BLaER1 (cell line): Measurements from ENCODE around the gene C3orf80.
A peak's percentile ranks its signal among the peaks of the same experiment; 100 is the strongest.
"Not testable (repeated sequence)": the region's sequence is repeated elsewhere in the genome, so short reads cannot be mapped to it uniquely, and the experiment has no call there.

Source experiments
- H3K27ac ChIP-seq: shearing (Covaris generic); formaldehyde crosslinking; 2 replicates; pipeline ENCODE4 v1.8.1; 2022
- H3K27me3 ChIP-seq: shearing (Covaris generic); formaldehyde crosslinking; 2 replicates; pipeline ENCODE4 v1.8.1; 2022
- H3K36me3 ChIP-seq: shearing (Covaris generic); formaldehyde crosslinking; 2 replicates; pipeline ENCODE4 v1.8.1; 2022
- H3K4me1 ChIP-seq: shearing (Covaris generic); formaldehyde crosslinking; 2 replicates; pipeline ENCODE4 v1.8.1; 2022
- H3K4me2 ChIP-seq: shearing (Covaris generic); formaldehyde crosslinking; 2 replicates; pipeline ENCODE4 v1.8.1; 2022
- H3K4me3 ChIP-seq: shearing (Covaris generic); formaldehyde crosslinking; 2 replicates; pipeline ENCODE4 v1.8.1; 2022
- H3K9ac ChIP-seq: shearing (Covaris generic); formaldehyde crosslinking; 2 replicates; pipeline ENCODE4 v1.8.1; 2022
- H3K9me3 ChIP-seq: shearing (Covaris generic); formaldehyde crosslinking; 2 replicates; pipeline ENCODE4 v1.8.1; 2022
- H4K20me1 ChIP-seq: shearing (Covaris generic); formaldehyde crosslinking; 2 replicates; pipeline ENCODE4 v1.8.1; 2022
- Cebpa-rat ChIP-seq: shearing (Covaris generic); IDR thresholded peaks from 2 replicates; pipeline ENCODE4 v1.8.1; 2022

Gene C3orf80

DNA sequence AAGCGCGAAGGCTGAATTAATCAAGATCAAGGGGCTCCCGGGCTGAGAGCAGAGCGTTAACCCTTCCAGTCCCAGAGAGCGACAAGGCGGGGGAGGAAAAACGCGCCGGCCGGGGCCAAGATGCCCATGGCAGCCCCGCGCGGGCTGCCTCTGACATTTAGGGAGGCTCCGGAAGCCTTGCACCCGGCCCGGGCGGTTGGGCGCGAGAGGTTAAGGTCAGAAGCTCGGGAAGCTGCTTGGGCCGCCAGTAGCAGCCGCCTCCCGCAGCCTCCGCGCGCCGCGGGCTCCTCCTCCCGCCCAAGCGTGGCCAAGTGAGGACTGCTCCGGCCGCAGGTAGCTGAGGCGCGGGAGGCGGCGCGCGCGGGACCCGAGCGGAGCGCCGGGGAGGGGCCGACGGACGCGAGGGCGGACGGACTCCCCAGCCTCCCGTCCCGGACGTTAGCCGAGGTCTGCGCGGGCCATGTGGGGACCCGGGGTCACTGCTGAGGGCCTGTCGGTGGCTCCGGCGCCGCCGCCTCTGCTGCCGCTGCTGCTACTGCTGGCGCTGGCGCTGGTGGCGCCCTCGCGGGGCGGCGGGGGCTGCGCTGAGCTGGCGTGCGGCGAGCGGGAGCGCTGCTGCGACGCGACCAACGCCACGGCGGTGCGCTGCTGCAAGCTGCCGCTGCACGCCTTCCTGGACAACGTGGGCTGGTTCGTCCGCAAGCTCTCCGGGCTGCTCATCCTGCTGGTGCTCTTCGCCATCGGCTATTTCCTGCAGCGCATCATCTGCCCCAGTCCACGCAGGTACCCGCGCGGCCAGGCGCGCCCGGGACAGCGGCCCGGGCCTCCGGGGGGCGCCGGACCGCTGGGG is at the start of gene C3orf80:
Gene C3orf80 (plus strand): TSS at position 247 of the 850 bp plus-strand sequence. CDS start 214 bp downstream, at position 461.
- Histone ChIP-seq H3K9ac (no peak within 1 kb of the TSS), H3K36me3 (no peaks in the 10 kb centered on the region), H3K9me3 (no peaks in the 10 kb centered on the region), H4K20me1 (no peaks in the 10 kb centered on the region), H3K4me2 (peak within 1 kb of the TSS; percentile 97), H3K27me3 (peaks cover 41% of the 10 kb centered on the region), H3K4me3 (peak within 1 kb of the TSS; percentile 74), H3K4me1 (peaks cover 12% of the 10 kb centered on the region), H3K27ac (no peak within 1 kb of the TSS)
- no peak for TF ChIP-seq Cebpa-rat

DNA sequence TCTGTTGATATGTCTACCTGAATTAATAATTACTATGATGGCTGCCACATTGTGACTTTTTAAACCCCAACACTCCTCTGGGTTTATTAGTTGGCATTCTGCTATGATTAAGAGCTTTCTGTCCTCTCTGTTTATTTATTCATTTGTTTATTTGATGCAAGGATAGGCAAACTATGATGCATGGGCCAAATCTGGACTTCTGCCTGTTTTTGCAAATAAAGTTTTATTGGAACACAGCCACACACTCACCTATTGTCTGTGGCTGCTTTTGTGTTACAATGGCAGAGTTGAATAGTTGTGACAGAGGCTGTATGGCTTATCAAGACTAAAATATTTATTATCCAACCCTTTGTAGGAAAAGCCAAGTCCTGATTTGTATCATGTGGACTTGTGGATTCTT is 48.3 kb upstream of the C3orf80 start:
- no peaks in the 10 kb centered on the region for H3K4me1 ChIP-seq
- no peak for TF ChIP-seq Cebpa-rat
- H4K20me1 ChIP-seq, result no peaks in the 10 kb centered on the region
- H3K27ac ChIP-seq, result no peak overlapping the region
- H3K9ac ChIP-seq, result no peak overlapping the region
- H3K36me3 ChIP-seq, result no peaks in the 10 kb centered on the region
- no peak overlapping the region for H3K4me3 ChIP-seq
- peaks cover 13% of the 10 kb centered on the region for H3K9me3 ChIP-seq
- H3K4me2 ChIP-seq, result no peak overlapping the region
- no peaks in the 10 kb centered on the region for H3K27me3 ChIP-seq

DNA sequence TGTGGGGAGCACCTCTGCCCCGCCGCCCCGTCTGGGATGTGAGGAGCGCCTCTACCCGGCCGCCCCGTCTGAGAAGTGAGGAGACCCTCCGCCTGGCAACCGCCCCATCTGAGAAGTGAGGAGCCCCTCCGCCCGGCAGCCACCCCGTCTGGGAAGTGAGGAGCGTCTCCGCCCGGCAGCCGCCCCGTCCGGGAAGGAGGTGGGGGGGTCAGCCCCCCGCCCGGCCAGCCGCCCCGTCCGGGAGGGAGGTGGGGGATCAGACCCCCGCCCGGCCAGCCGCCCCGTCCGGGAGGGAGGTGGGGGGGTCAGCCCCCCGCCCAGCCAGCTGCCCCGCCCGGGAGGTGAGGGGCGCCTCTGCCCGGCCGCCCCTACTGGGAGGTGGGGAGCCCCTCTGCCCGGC is 46.6 kb upstream of the C3orf80 start:
- not testable (repeated sequence) for H3K27me3 ChIP-seq, H3K4me2 ChIP-seq, H3K9ac ChIP-seq, H3K4me1 ChIP-seq, H4K20me1 ChIP-seq, H3K4me3 ChIP-seq, H3K27ac ChIP-seq, H3K36me3 ChIP-seq
- H3K9me3 ChIP-seq, result peaks cover 13% of the 10 kb centered on the region

- not testable (repeated sequence) for H4K20me1 ChIP-seq, H3K4me3 ChIP-seq, H3K36me3 ChIP-seq, H3K4me1 ChIP-seq, H3K27me3 ChIP-seq, H3K27ac ChIP-seq, H3K9ac ChIP-seq, H3K4me2 ChIP-seq
- peaks cover 13% of the 10 kb centered on the region for H3K9me3 ChIP-seq
These were observed 45.8 kb upstream of the C3orf80 start for GRCh38 chr3:160179403-160179802.

DNA sequence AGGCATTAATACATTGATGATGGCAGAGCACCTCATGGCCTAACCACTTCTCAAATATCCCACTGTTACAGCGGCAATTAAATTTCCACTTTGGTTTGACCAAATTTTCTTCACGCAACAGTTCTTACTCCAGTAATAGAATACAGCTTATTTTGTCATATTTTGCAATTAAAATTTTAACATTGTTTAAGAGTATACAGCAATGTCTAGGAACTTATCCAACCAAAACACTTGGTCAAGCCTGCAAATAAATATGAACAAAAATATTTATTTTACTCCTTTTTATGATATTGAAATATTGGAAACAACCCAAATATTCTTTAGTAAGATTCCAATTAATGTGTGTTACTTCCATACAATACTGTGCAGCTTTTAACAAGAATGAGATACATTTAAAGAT is 45.3 kb upstream of the C3orf80 start:
- no peak for TF ChIP-seq Cebpa-rat
- Histone ChIP-seq H3K4me1 (no peaks in the 10 kb centered on the region), H3K36me3 (no peaks in the 10 kb centered on the region), H3K9me3 (peaks cover 13% of the 10 kb centered on the region), H3K27me3 (no peaks in the 10 kb centered on the region), H3K4me2 (no peak overlapping the region), H3K4me3 (no peak overlapping the region), H3K27ac (no peak overlapping the region), H3K9ac (no peak overlapping the region), H4K20me1 (no peaks in the 10 kb centered on the region)

- Histone ChIP-seq H3K36me3 (no peaks in the 10 kb centered on the region), H3K9ac (no peak overlapping the region), H3K27ac (no peak overlapping the region), H4K20me1 (no peaks in the 10 kb centered on the region), H3K4me3 (no peak overlapping the region), H3K27me3 (no peaks in the 10 kb centered on the region), H3K4me2 (no peak overlapping the region), H3K4me1 (no peaks in the 10 kb centered on the region), H3K9me3 (peaks cover 13% of the 10 kb centered on the region)
- no peak for TF ChIP-seq Cebpa-rat
These were observed 44.5 kb upstream of the C3orf80 start for GRCh38 chr3:160180581-160181216.

DNA sequence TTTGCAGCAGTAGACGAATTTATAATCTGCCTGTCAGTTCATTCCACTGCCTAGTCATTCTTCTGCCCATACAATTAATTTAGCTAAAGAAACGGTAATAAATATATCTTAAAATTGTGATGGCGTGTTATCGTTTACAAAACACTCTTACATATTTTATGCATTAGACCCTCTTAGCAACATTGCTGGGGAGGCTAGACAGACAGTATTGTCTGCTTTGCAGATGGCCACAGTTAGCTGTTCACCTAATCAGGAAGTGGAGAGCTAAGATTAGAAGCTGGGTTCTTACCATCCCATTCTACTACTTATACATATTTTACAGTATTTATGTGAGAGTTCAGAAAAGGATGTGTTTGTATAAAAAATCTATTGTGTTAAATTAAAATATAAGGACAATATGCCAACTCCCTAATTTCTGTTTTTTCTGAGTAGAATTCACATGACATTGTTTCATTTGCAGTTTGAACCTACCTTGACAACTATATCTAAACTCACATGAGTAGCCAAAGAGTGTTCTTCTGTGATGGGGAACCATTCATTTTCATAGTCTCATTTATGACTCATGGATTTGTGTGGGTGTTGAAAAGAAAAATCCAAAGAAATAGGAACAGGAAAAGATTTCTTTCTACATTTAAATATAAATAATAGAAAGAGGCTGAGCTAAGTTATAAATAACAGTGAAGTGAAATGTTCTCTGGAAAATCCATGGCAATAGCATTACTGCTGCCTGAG is 41.7 kb upstream of the C3orf80 start:
- Histone ChIP-seq H3K27ac (no peak overlapping the region), H3K36me3 (no peaks in the 10 kb centered on the region), H4K20me1 (no peaks in the 10 kb centered on the region), H3K4me1 (no peaks in the 10 kb centered on the region), H3K4me2 (no peak overlapping the region), H3K4me3 (no peak overlapping the region), H3K27me3 (no peaks in the 10 kb centered on the region), H3K9me3 (peaks cover 5% of the 10 kb centered on the region), H3K9ac (no peak overlapping the region)
- no peak for TF ChIP-seq Cebpa-rat

DNA sequence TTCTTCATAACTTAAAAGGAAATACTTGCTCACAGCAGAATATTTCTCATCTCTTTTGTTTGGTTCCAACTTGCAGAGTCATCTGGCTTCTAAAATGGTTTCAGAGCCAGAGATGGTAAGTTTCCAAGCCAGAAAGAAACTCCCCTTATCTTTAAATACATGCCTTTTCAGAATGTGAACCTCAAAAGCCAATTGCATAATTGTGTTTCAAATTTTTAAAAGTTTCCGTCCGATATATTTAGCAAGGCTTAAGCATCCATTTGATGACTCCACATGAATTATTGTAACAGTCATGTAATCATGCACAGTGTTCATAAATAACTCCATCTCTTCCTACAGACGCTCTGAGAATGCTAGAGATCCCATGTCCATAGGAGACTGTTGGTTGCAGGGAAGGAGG is 40.6 kb upstream of the C3orf80 start:
- H3K9me3 ChIP-seq, result peaks cover 5% of the 10 kb centered on the region
- H4K20me1 ChIP-seq, result no peaks in the 10 kb centered on the region
- H3K4me2 ChIP-seq, result no peak overlapping the region
- no peaks in the 10 kb centered on the region for H3K27me3 ChIP-seq
- H3K9ac ChIP-seq, result no peak overlapping the region
- H3K27ac ChIP-seq, result no peak overlapping the region
- no peak for TF ChIP-seq Cebpa-rat
- no peaks in the 10 kb centered on the region for H3K4me1 ChIP-seq
- no peaks in the 10 kb centered on the region for H3K36me3 ChIP-seq
- no peak overlapping the region for H3K4me3 ChIP-seq

DNA sequence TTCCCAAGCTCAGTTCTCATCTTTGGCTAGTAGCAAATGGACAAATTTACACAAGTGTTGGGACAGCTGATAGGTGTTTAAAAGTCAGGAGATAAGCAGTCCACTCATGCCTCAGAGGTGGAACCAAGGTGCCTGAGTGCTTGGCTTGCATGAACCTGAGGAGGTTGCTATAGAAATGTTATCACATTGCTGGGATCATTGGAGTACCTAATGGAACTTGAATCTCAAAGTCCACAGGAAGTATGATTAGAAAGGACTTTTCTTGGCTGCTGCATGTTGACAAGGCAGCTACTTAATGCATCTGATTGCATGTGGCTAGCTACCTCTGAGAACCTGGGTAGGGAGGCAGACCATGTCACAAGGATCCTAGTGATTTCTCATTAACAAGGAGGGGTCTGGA is 39.5 kb upstream of the C3orf80 start:
- no peaks in the 10 kb centered on the region for H3K27me3 ChIP-seq
- H3K36me3 ChIP-seq, result no peaks in the 10 kb centered on the region
- no peaks in the 10 kb centered on the region for H4K20me1 ChIP-seq
- H3K9ac ChIP-seq, result no peak overlapping the region
- no peak overlapping the region for H3K4me2 ChIP-seq
- H3K27ac ChIP-seq, result no peak overlapping the region
- H3K9me3 ChIP-seq, result peaks cover 5% of the 10 kb centered on the region
- no peaks in the 10 kb centered on the region for H3K4me1 ChIP-seq
- H3K4me3 ChIP-seq, result no peak overlapping the region
- no peak for TF ChIP-seq Cebpa-rat

DNA sequence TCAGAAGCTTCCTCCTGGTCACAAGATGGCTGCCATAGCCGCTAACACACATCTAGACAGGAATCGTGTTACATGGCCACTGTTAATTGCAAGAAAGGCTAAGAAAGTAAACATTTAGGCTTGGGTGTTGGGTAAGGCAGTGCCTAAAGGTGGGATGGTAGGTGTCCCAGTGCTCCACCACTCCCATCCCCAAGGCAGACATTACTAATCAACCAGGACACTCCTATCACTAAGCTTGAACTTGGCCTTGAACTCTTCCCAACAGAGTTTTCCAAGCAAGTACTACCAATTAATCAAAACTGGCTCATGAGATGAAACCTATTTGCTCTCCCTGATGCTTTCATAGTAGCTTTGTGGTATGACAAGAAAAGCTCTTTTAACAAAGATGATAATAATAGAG is 37.9 kb upstream of the C3orf80 start:
- peaks cover 5% of the 10 kb centered on the region for H3K9me3 ChIP-seq
- H3K9ac ChIP-seq, result no peak overlapping the region
- H3K4me2 ChIP-seq, result no peak overlapping the region
- no peaks in the 10 kb centered on the region for H3K36me3 ChIP-seq
- no peaks in the 10 kb centered on the region for H3K4me1 ChIP-seq
- no peaks in the 10 kb centered on the region for H4K20me1 ChIP-seq
- no peak overlapping the region for H3K27ac ChIP-seq
- no peak overlapping the region for H3K4me3 ChIP-seq
- no peak for TF ChIP-seq Cebpa-rat
- no peaks in the 10 kb centered on the region for H3K27me3 ChIP-seq
